WTC11 (cell line): ENCODE data around the gene INO80E. TPM values are rescaled to one million over a fixed set of nuclear protein-coding genes. Genes with fewer than 3 reads are reported as not detected.

ENCODE experiments used
- ATAC-seq: fragments of 200-7000 bp; cut with Tn5 transposase; 2 replicates; pipeline ENCODE4 v1.10.0; 2021; ENCODE audit warnings: mild to moderate bottlenecking, moderate library complexity
- CTCF ChIA-PET: fragments of 300-600 bp; sonication (Branson Sonifier 250); formaldehyde crosslinking; loops from one replicate; lab custom pipeline; 2021; ENCODE audit warnings: antibody characterized with exemption; lab: Charles Lee
- POLR2A ChIA-PET: fragments of 350-600 bp; sonication (Branson Sonifier 250); formaldehyde crosslinking; loops from one replicate; lab custom pipeline; 2021; ENCODE audit warnings: antibody characterized with exemption; lab: Charles Lee
- DNase-seq: peaks from one replicate; pipeline ENCODE4 v3.0.0; 2021; ENCODE audit warnings: low spot score
- H3K27ac Mint-ChIP-seq: 2 replicates; pipeline ENCODE4 v1.8.0; 2021; ENCODE audit warnings: mixed read lengths
- H3K27me3 Mint-ChIP-seq: 2 replicates; pipeline ENCODE4 v1.8.0; 2021; ENCODE audit warnings: low read depth, mild to moderate bottlenecking, moderate library complexity, mixed read lengths
- H3K36me3 Mint-ChIP-seq: 2 replicates; pipeline ENCODE4 v1.8.0; 2021; ENCODE audit warnings: mixed read lengths
- H3K4me1 Mint-ChIP-seq: 2 replicates; pipeline ENCODE4 v1.8.0; 2022; ENCODE audit warnings: mixed read lengths
- H3K4me3 Mint-ChIP-seq: 2 replicates; pipeline ENCODE4 v1.8.0; 2021; ENCODE audit warnings: mild to moderate bottlenecking, moderate library complexity, mixed read lengths
- H3K9me3 Mint-ChIP-seq: 2 replicates; pipeline ENCODE4 v1.8.0; 2021; ENCODE audit warnings: mixed read lengths
- CBFB ChIP-seq: sonication (generic); formaldehyde crosslinking; IDR thresholded peaks from 2 replicates; pipeline ENCODE4 v1.8.1; 2022; ENCODE audit warnings: mild to moderate bottlenecking, low read depth, missing genetic modification reagents
- EMX1 ChIP-seq: fragments of 250-450 bp; sonication (Bioruptor Pico); IDR thresholded peaks from 2 replicates; pipeline ENCODE4 v1.8.0; 2021; ENCODE audit warnings: mild to moderate bottlenecking
- ESRRA ChIP-seq: sonication (generic); formaldehyde crosslinking; IDR thresholded peaks from 2 replicates; pipeline ENCODE4 v1.8.1; 2022; ENCODE audit warnings: mild to moderate bottlenecking, missing genetic modification reagents, borderline replicate concordance
- ETV6 ChIP-seq: sonication (generic); formaldehyde crosslinking; IDR thresholded peaks from 2 replicates; pipeline ENCODE4 v1.8.1; 2022; ENCODE audit warnings: mild to moderate bottlenecking, missing genetic modification reagents
- FOXK1 ChIP-seq: sonication (generic); formaldehyde crosslinking; IDR thresholded peaks from 2 replicates; pipeline ENCODE4 v1.8.0; 2022; ENCODE audit warnings: mild to moderate bottlenecking, moderate library complexity, missing genetic modification reagents
- FOXP4 ChIP-seq: sonication (generic); formaldehyde crosslinking; IDR thresholded peaks from 2 replicates; pipeline ENCODE4 v1.8.0; 2022; ENCODE audit warnings: mild to moderate bottlenecking, missing genetic modification reagents
- GABPB1 ChIP-seq: sonication (generic); formaldehyde crosslinking; IDR thresholded peaks from 2 replicates; pipeline ENCODE4 v1.8.1; 2023; ENCODE audit warnings: mild to moderate bottlenecking, missing genetic modification reagents
- JAZF1 ChIP-seq: fragments of 250-450 bp; sonication (Bioruptor Pico); IDR thresholded peaks from 2 replicates; pipeline ENCODE4 v1.9.0; 2021; ENCODE audit warnings: moderate library complexity, mild to moderate bottlenecking, inconsistent platforms
- OVOL2 ChIP-seq: fragments of 250-450 bp; sonication (Bioruptor Pico); IDR thresholded peaks from 2 replicates; pipeline ENCODE4 v1.9.0; 2021; ENCODE audit warnings: mild to moderate bottlenecking, borderline replicate concordance
- SMAD3 ChIP-seq: sonication (generic); formaldehyde crosslinking; IDR thresholded peaks from 2 replicates; pipeline ENCODE4 v1.8.0; 2022; ENCODE audit warnings: missing genetic modification reagents, mild to moderate bottlenecking, borderline replicate concordance
- SOX15 ChIP-seq: fragments of 250-450 bp; sonication (Bioruptor Pico); IDR thresholded peaks from 2 replicates; pipeline ENCODE4 v1.9.0; 2021; ENCODE audit warnings: mild to moderate bottlenecking
- SP1 ChIP-seq: sonication (generic); formaldehyde crosslinking; conservative IDR thresholded peaks from 2 replicates; pipeline ENCODE4 v1.8.1; 2022; ENCODE audit warnings: missing genetic modification reagents
- TP53 ChIP-seq: sonication (generic); formaldehyde crosslinking; IDR thresholded peaks from 2 replicates; pipeline ENCODE4 v1.8.1; 2023; ENCODE audit warnings: mild to moderate bottlenecking, missing genetic modification reagents
- ZBTB43 ChIP-seq: sonication (generic); formaldehyde crosslinking; IDR thresholded peaks from 2 replicates; pipeline ENCODE4 v1.8.1; 2023; ENCODE audit warnings: mild to moderate bottlenecking, missing genetic modification reagents
- ZNF416 ChIP-seq: fragments of 250-450 bp; sonication (Bioruptor Pico); IDR thresholded peaks from 2 replicates; pipeline ENCODE4 v1.9.0; 2021; ENCODE audit warnings: mild to moderate bottlenecking, inconsistent platforms
- ZNF671 ChIP-seq: fragments of 250-450 bp; sonication (Bioruptor Pico); IDR thresholded peaks from 2 replicates; pipeline ENCODE4 v1.8.0; 2021; ENCODE audit warnings: mild to moderate bottlenecking
- total RNA-seq: library from RNA; stranded (reverse); gene quantifications from 3 replicates; pipeline ENCODE4 v1.2.3, GENCODE V29; 2021
- TF ChIP-seq, protein P1 (sequence below): sonication (generic); formaldehyde crosslinking; IDR thresholded peaks from 2 replicates; pipeline ENCODE4 v1.8.0; 2022; ENCODE audit warnings: mild to moderate bottlenecking, missing genetic modification reagents
- TF ChIP-seq, protein P2 (sequence below): fragments of 250-450 bp; sonication (Bioruptor Pico); IDR thresholded peaks from 2 replicates; pipeline ENCODE4 v1.9.0; 2021; ENCODE audit warnings: mild to moderate bottlenecking

Gene INO80E
- total RNA-seq, 1 experiment from 2014 or later: 101 TPM

DNA sequence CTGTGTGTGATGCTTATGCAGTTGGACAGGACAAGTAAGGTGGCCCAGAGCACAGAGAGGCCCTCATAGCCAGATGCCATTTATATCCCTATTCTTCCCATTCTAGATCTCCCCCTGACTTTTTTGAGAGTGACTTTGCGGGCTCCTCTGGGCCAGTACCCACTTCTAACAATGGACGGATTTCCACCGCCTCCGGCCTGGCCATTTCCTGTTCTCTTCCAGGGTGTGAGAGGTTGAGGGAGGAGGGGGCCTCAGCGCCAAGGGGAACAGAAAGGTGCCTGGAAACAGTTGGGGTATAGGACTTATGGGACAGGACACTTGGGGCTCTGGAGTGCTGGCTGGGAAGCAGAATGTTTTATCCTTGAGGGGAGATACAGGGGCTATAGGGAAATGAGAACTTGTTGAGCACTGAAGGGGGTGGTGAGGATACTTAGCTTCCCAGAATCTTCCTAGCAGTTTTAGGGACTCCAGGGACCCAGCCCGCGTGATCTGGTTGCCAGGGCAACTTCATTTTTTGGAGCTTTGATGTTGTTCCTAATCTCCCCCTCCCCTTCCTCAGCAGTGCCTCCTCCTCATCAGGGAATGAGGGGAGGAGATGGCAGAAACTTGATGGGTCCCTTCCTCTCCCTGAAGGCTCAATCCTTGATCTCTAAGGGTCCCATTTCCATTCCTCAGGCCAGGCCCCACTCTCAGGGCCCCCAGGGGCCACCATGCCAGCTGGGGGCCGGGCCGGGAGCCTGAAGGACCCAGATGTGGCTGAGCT is 18.8 kb upstream of the INO80E start:
- DNase-seq (no peak), ATAC-seq (no peak)
- Mint-ChIP-seq H3K36me3 (peaks cover 44% of the 10 kb centered on the region), H3K27ac (no peak overlapping the region), H3K9me3 (peaks cover 12% of the 10 kb centered on the region), H3K4me3 (no peak overlapping the region), H3K4me1 (peaks cover 27% of the 10 kb centered on the region), H3K27me3 (peaks cover 12% of the 10 kb centered on the region)
- ChIA-PET CTCF (interaction anchor here (0.6 to 5.5 kb wide), 6 partner anchors 24 to 135 kb away, joined by 3 to 36 read pairs (median 4); partner anchors contain the start of gene TLCD3B), POLR2A (no interaction called here)
- TF ChIP-seq ETV6 (CRISPR knock-in tag) (no peak), CBFB (CRISPR knock-in tag) (no peak)
- TF ChIP-seq, protein P1, sequence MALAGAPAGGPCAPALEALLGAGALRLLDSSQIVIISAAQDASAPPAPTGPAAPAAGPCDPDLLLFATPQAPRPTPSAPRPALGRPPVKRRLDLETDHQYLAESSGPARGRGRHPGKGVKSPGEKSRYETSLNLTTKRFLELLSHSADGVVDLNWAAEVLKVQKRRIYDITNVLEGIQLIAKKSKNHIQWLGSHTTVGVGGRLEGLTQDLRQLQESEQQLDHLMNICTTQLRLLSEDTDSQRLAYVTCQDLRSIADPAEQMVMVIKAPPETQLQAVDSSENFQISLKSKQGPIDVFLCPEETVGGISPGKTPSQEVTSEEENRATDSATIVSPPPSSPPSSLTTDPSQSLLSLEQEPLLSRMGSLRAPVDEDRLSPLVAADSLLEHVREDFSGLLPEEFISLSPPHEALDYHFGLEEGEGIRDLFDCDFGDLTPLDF (CRISPR knock-in tag): no peak

DNA sequence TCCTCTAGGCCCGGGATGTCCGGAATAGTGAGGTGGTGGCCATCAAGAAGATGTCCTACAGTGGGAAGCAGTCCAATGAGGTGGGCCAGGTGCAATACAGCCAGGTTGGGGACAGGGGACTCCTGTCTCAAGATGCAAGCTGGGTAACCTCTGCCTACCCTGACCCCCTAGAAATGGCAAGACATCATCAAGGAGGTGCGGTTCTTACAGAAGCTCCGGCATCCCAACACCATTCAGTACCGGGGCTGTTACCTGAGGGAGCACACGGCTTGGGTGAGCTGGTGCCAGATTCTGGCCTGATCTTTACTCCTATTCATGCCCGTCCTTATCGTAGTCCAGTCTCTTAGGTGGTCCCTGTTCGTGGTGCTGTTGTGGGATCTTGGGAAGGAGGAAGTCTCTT is 18.0 kb upstream of the INO80E start:
- no peak overlapping the region for H3K4me3 Mint-ChIP-seq
- TF ChIP-seq ZNF416 (CRISPR knock-in tag) (no peak), FOXP4 (CRISPR knock-in tag) (no peak), ZNF671 (CRISPR knock-in tag) (no peak), FOXK1 (no peak), ZBTB43 (CRISPR knock-in tag) (no peak), EMX1 (CRISPR knock-in tag) (no peak), SMAD3 (CRISPR knock-in tag) (no peak), SOX15 (no peak), JAZF1 (CRISPR knock-in tag) (no peak), TP53 (CRISPR knock-in tag) (no peak), OVOL2 (CRISPR knock-in tag) (no peak), ESRRA (CRISPR knock-in tag) (no peak), GABPB1 (no peak), ETV6 (CRISPR knock-in tag) (no peak), SP1 (CRISPR knock-in tag) (no peak)
- TF ChIP-seq, protein P2, sequence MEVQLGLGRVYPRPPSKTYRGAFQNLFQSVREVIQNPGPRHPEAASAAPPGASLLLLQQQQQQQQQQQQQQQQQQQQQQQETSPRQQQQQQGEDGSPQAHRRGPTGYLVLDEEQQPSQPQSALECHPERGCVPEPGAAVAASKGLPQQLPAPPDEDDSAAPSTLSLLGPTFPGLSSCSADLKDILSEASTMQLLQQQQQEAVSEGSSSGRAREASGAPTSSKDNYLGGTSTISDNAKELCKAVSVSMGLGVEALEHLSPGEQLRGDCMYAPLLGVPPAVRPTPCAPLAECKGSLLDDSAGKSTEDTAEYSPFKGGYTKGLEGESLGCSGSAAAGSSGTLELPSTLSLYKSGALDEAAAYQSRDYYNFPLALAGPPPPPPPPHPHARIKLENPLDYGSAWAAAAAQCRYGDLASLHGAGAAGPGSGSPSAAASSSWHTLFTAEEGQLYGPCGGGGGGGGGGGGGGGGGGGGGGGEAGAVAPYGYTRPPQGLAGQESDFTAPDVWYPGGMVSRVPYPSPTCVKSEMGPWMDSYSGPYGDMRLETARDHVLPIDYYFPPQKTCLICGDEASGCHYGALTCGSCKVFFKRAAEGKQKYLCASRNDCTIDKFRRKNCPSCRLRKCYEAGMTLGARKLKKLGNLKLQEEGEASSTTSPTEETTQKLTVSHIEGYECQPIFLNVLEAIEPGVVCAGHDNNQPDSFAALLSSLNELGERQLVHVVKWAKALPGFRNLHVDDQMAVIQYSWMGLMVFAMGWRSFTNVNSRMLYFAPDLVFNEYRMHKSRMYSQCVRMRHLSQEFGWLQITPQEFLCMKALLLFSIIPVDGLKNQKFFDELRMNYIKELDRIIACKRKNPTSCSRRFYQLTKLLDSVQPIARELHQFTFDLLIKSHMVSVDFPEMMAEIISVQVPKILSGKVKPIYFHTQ (CRISPR knock-in tag): no peak
- TF ChIP-seq, all 79 proteins: peak for 0
- ChIA-PET CTCF (interaction anchor here (1.8 to 5.5 kb wide), 2 partner anchors 23 to 53 kb away, joined by 5 to 36 read pairs; partner anchors contain the start of gene TLCD3B), POLR2A (no interaction called here)
- peaks cover 4% of the 10 kb centered on the region for H3K27me3 Mint-ChIP-seq
- peaks cover 3% of the 10 kb centered on the region for H3K9me3 Mint-ChIP-seq
- peaks cover 42% of the 10 kb centered on the region for H3K36me3 Mint-ChIP-seq
- H3K27ac Mint-ChIP-seq: no peak overlapping the region
- DNase-seq (no peak), ATAC-seq (no peak)
- peaks cover 27% of the 10 kb centered on the region for H3K4me1 Mint-ChIP-seq
